Fibroblast of skin of abdomen (primary cell): Measurements from ENCODE around the gene GRIFIN.

Experiments
- DNase-seq: peaks from one replicate; pipeline ENCODE4 v3.0.0-alpha.2; 2013

GRIFIN gene

DNA sequence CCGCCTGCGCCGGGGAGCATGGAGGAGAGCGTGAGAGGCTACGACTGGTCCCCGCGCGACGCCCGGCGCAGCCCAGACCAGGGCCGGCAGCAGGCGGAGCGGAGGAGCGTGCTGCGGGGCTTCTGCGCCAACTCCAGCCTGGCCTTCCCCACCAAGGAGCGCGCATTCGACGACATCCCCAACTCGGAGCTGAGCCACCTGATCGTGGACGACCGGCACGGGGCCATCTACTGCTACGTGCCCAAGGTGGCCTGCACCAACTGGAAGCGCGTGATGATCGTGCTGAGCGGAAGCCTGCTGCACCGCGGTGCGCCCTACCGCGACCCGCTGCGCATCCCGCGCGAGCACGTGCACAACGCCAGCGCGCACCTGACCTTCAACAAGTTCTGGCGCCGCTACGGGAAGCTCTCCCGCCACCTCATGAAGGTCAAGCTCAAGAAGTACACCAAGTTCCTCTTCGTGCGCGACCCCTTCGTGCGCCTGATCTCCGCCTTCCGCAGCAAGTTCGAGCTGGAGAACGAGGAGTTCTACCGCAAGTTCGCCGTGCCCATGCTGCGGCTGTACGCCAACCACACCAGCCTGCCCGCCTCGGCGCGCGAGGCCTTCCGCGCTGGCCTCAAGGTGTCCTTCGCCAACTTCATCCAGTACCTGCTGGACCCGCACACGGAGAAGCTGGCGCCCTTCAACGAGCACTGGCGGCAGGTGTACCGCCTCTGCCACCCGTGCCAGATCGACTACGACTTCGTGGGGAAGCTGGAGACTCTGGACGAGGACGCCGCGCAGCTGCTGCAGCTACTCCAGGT, 43.1 kb downstream of the GRIFIN start:
- no peak for DNase-seq

DNA sequence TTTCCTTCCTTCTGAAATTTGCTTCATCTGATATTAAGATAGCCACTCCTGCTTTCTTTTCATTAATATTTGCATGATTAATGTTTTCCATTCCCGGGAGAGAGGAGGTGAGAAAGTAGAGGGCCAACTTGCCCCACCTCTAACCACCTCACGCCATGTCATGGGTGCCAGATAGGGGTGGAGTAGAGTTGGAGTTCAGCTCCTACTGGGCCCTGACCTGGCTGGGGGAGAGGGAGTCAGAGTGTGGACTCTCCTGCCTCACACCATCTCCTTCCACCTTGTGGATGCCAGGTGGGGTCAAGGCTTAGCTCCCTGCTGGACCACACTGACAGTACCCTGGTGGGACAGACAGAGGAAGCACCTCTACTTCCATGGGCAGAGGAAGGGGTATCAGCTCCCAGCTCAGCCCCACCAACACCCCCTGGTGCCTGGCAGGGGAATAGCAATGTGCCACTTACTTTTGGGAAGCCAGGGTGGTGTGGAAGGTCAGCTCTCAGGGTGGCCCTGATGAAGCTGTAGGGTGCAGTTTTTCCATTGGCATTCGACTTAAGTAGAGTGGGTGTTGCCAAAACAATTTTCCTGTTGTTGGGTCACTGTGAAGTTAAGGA, 44.8 kb downstream of the GRIFIN start:
- no peak for DNase-seq

GRCh38 chr7:2425749-2426148, 50.4 kb downstream of the GRIFIN start:
- no peak for DNase-seq
